HL-60 (cell line): ENCODE measurements around the gene FREM2.

Experiments
- CTCF ChIP-seq: IDR thresholded peaks from one replicate; pipeline ENCODE4 v1.5.1; 2011; ENCODE audit warnings: low read length, control low read depth, inconsistent platforms; ENCODE audit not compliant: insufficient read depth
- POLR2AphosphoS5 ChIP-seq: IDR thresholded peaks from 2 replicates; pipeline ENCODE4 v1.6.1; 2012; ENCODE audit warnings: low read depth

DNA sequence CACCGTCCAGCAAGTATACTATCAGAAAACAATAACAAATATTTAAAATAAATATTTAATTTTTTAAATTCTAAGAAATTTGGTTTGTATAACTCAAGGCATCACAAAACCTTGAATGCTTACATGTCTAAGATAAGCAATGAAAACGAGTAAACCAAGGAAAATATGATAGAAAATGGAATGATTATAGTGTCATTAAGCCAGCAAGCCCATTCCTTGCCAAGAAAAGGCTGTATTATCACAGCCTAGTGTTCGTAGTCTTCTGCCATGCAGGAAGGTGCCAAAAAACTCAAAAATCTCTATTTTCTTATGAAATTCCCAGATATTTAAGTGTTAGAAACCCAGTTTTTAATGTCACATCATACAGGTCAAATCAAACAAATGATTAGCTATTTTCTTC is 167.3 kb downstream of the FREM2 start:
- TF ChIP-seq CTCF: no peak
- no peak for TF ChIP-seq POLR2AphosphoS5
